Pulmonary artery endothelial cell (primary cell): ENCODE results near the gene P3H2. TPM values are rescaled to one million over a fixed set of nuclear protein-coding genes. Genes with fewer than 3 reads are reported as not detected.

Source experiments
- DNase-seq: peaks from one replicate; pipeline ENCODE4 v3.0.0-alpha.2; 2011; ENCODE audit warnings: low read depth, low spot score
- total RNA-seq: library from RNA; depleted of rRNA; stranded (reverse); fragments of >200 nt; gene quantifications from 2 replicates; pipeline ENCODE4 v1.2.3, GENCODE V29; 2014

Gene P3H2
- total RNA-seq, 1 donor from 2014 or later = 1.3 TPM

GRCh38 chr3:189947948-189948723 lies 172.6 kb downstream of the P3H2 start:
- DNase-seq = no peak

DNA sequence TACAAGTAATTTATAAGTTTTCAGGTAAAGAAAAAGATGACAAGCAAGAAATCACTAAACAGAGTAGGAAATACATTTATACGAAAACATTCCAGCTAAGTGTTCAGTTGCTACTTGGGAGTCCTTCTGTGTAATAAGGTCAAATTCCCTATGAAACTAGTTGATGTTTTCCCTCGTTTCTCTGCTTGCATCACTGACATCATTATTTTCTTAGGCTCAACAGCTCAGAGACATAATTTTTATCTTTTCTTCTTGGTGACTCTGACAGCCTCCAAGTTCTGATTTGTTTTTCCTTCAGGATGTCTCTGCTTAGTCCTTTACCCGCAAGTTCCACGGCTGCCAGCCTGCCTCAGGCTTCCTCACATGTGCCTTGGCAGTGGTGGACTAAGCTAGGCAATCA lies 173.6 kb downstream of the P3H2 start:
- no peak for DNase-seq

GRCh38 chr3:189945935-189946709 lies 174.6 kb downstream of the P3H2 start:
- no peak for DNase-seq

DNA sequence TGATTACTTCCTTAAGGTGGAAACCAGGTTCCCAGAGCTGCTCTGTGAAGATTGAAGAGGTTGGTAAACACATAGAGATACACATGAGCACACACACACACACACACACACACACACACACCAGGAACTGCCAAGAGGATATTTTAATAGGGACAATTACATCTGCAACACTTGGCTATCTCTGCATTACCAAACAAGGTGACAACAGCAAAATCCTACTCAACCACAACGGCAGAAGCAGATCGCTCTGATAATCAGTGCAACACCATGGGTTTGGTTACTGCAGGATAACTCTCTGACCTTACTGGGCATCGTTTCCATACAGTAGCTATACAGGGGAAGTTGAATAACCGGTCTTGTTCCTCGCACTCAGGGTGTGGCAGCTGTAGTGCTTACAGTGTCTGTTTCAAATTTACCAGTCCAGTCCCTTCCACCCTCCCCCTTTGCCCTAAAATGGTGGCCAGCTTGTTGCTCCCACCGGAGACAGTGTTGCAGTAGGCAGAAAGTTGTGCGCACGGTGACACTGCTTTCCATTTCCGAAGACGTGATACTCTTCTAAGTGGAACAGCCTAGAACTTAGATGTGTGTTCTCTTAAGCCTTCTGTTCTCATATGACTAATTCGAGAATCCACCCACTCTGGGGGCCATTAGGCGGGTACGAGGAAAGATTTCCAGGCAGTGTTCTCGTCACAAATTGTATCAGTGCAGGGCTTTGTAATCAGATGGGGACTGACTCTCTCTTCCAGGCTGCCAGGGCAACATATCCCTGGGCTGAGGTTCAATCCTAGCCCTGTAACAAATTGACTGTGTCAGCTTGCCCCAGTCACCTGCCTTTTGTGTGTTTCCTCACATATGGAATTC lies 176.2 kb downstream of the P3H2 start:
- DNase-seq = no peak

- DNase-seq = no peak
Observed at GRCh38 chr3:189942948-189943347, 177.7 kb downstream of the P3H2 start.

DNA sequence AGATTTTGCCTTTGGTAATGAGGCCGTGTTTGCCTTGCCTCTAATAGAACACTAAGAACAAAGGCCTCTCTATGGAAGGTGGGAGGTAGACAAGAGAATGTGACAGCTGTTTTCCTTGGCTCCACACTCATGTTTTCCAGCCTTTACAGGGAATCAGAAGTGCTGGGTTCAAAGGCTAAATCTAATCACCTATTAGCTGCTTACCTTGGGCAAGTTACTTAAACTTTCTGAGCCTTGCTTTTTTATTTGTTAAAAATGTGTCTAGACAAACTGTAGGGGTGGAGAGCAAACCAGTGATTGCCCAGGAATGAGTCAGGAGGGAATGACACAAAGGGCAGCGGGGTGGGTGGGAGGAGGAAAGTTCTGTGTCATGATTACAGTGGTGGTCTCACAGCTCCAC lies 179.0 kb downstream of the P3H2 start:
- DNase-seq = no peak

DNA sequence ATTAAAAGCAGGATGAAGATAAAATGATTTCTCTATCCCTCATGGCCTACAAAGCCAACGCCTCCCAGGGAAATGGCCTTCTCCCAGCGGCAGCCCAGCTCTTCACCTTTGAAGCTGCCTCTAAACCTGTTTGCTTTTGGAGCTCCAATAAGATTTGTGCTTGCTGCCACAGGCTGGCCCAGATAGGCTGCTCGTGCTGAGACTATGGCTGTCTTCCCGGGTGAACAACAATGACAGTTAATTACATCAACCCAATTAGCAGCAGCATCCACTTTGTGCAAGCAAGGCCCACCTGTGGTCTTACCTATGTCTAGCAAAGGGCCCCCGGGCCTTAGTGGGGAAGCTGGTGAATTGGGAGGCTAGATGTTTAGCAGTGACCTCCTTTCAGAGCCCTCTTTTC lies 179.6 kb downstream of the P3H2 start:
- no peak for DNase-seq

GRCh38 chr3:189937302-189938127 lies 183.2 kb downstream of the P3H2 start:
- DNase-seq = peak; percentile 71

GRCh38 chr3:189936201-189936945 lies 184.3 kb downstream of the P3H2 start:
- no peak for DNase-seq

DNA sequence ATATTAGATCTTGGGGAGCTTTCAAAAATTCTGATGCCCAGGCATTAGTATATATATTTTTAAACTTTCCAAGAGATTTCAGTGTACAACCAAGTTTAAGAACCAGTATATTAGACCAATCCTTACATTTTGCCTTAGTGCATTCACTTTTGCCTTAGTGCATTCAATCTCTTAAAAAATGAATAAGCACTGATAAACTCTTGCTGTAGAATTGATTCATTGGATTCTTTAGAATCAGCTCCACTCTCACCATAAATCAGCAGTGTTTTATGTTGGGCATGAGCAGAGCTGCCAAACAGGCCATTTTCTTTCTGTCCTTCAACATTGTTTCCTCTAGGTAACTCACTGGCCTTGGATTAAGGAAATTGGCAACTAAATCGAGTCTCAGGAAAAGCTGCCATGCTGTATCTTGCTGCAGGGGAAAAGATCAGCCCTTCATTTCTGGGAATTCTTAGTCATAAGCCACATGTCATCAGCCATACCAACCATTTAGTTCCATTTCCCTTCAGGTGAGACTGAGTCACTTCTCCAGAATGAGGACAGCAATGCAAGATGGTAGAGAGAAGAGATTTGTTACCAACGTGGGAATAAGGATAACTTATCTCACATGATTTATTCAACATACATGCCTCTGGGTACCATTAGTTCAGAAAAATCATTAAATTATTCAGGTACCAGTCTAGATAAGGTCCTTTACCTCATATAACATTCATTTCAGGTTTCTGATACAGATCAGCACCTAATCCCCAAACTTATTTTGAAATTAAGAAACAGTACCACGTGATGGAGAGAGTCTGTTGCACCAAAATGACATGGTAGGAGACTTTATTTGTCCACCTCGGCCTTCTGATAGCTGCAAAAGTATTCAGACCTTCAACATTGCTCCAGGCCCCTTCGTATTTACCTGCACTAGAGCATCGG lies 192.5 kb downstream of the P3H2 start:
- no peak for DNase-seq

- DNase-seq = no peak
Observed at GRCh38 chr3:189921770-189922169, 198.9 kb downstream of the P3H2 start.

GRCh38 chr3:189914799-189915198 lies 205.9 kb downstream of the P3H2 start:
- DNase-seq = no peak

- DNase-seq = no peak
Observed at GRCh38 chr3:189911001-189911400, 209.7 kb downstream of the P3H2 start.

DNA sequence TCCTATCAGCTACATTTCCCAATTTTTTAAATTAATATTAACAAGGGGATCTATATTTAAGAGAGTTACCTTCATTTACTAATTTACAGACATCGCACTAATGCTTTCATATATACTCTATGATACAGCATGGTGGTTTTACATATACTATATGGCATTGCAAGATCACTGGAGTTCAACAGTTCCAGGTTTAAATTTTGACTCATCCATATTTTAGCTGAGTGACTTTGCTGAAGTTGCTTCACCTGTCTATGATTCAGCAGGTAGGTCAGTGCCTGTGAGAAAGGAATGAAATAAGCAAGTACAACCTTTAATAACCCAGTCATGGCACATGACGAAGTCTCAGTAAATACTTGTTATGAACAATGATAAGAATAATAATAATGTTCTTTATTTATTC lies 211.1 kb downstream of the P3H2 start:
- no peak for DNase-seq

- DNase-seq = no peak
Observed at GRCh38 chr3:189909139-189909538, 211.6 kb downstream of the P3H2 start.

- DNase-seq = peak; percentile 79
Observed at GRCh38 chr3:189908646-189909045, 212.1 kb downstream of the P3H2 start.

- DNase-seq = no peak
Observed at GRCh38 chr3:189907803-189908202, 212.9 kb downstream of the P3H2 start.
